GM21381 (cell line): ENCODE data around the gene CROCC.
"Not testable (repeated sequence)": the region's sequence is repeated elsewhere in the genome, so short reads cannot be mapped to it uniquely, and the experiment has no call there.

Experiments
- ATAC-seq: cut with Tn5 transposase; IDR thresholded peaks from one replicate; pipeline ENCODE4 v1.9.1; 2021; ENCODE audit warnings: mild to moderate bottlenecking, moderate library complexity; ENCODE audit not compliant: unreplicated experiment

CROCC gene, protein sequence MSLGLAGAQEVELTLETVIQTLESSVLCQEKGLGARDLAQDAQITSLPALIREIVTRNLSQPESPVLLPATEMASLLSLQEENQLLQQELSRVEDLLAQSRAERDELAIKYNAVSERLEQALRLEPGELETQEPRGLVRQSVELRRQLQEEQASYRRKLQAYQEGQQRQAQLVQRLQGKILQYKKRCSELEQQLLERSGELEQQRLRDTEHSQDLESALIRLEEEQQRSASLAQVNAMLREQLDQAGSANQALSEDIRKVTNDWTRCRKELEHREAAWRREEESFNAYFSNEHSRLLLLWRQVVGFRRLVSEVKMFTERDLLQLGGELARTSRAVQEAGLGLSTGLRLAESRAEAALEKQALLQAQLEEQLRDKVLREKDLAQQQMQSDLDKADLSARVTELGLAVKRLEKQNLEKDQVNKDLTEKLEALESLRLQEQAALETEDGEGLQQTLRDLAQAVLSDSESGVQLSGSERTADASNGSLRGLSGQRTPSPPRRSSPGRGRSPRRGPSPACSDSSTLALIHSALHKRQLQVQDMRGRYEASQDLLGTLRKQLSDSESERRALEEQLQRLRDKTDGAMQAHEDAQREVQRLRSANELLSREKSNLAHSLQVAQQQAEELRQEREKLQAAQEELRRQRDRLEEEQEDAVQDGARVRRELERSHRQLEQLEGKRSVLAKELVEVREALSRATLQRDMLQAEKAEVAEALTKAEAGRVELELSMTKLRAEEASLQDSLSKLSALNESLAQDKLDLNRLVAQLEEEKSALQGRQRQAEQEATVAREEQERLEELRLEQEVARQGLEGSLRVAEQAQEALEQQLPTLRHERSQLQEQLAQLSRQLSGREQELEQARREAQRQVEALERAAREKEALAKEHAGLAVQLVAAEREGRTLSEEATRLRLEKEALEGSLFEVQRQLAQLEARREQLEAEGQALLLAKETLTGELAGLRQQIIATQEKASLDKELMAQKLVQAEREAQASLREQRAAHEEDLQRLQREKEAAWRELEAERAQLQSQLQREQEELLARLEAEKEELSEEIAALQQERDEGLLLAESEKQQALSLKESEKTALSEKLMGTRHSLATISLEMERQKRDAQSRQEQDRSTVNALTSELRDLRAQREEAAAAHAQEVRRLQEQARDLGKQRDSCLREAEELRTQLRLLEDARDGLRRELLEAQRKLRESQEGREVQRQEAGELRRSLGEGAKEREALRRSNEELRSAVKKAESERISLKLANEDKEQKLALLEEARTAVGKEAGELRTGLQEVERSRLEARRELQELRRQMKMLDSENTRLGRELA (N-terminal part only)

GRCh38 chr1:16921391-16922185 is at the start of gene CROCC:
CROCC (plus strand) TSS chr1:16921931; CDS start chr1:16922019, 88 bp downstream.
- ATAC-seq, result no peak

- not testable (repeated sequence) for ATAC-seq
Observed at GRCh38 chr1:16872152-16873075, 49.3 kb upstream of the CROCC start.

DNA sequence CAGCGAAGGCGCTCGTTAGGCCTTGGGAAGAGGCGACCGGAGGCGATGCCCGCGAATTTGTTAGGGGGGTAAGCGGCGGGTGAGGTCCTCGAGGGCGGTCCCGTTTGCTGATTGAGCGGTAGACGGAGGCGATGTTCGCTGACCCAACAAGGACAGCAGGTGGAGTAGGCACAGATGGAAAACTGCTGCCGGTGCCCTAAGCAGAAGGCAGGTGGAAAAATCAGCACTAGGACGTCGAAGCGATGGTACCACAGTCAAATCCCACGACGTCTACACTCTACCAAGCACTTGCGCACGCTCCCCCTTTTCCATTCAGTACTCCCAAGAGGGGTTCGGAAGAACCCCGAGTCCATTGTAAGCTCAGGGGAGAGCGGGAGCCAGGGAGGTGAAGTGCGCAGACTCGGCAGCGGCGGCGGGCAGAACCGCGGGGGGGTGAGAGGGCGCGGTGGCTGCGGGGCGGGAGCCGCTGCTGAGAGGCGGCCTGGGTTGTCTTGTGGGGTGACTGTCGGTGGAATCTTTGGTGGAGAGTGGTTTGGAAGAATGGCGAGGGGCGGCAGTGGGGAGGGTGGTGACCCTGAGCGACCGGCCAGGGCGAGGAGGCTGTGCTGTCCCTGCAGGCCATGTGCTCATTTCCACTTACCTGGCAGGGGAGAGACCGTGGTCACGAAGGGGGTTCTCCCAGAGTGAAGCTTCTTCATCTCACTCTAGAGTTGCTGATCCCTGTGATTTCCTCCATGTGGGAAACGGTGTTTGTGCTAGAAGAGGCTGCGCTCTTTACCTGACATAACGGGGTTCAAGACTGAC is 48.5 kb upstream of the CROCC start:
- not testable (repeated sequence) for ATAC-seq

GRCh38 chr1:16874968-16875765 is 46.6 kb upstream of the CROCC start:
- ATAC-seq, result not testable (repeated sequence)

- ATAC-seq, result not testable (repeated sequence)
Observed at GRCh38 chr1:16881742-16882141, 40.0 kb upstream of the CROCC start.

- no peak for ATAC-seq
Observed at GRCh38 chr1:16882986-16883385, 38.7 kb upstream of the CROCC start.

- ATAC-seq, result not testable (repeated sequence)
Observed at GRCh38 chr1:16884487-16884886, 37.2 kb upstream of the CROCC start.

DNA sequence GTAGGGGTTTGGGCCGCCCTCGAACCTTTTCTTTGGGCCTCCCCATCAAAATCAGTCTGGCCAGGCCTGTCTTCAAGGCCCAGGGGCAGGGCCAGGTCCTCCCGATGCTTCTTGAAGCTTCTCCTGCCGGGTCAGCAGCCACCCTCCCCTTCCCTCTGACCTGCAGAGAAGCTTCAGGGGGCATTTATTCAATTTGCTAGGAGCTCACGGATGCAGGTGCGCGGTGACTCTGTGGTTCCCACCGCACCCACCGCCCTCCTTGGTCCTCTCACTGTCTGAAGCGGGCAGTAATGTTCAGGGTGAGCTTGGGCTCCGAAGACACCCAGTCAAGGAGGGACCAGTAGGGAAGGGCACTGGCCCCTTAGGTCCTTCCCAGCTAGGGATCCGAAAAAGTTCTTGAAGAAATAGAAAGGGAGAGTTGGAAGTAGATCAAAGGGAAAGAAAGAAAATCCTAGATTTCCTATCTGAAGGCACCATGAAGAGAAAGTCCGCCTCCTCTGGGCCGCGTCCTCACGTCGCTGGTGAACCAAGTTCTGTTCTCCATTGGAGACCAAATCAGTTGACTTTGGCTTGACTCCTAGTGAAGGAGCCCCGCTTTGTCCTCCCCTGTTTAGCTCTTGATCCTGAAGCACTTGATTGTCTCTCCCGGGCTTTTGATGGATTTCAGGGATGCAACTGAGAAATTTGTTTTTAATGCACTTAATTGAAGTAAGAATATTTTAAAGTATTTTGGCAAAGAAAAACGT is 34.7 kb upstream of the CROCC start:
- no peak for ATAC-seq

DNA sequence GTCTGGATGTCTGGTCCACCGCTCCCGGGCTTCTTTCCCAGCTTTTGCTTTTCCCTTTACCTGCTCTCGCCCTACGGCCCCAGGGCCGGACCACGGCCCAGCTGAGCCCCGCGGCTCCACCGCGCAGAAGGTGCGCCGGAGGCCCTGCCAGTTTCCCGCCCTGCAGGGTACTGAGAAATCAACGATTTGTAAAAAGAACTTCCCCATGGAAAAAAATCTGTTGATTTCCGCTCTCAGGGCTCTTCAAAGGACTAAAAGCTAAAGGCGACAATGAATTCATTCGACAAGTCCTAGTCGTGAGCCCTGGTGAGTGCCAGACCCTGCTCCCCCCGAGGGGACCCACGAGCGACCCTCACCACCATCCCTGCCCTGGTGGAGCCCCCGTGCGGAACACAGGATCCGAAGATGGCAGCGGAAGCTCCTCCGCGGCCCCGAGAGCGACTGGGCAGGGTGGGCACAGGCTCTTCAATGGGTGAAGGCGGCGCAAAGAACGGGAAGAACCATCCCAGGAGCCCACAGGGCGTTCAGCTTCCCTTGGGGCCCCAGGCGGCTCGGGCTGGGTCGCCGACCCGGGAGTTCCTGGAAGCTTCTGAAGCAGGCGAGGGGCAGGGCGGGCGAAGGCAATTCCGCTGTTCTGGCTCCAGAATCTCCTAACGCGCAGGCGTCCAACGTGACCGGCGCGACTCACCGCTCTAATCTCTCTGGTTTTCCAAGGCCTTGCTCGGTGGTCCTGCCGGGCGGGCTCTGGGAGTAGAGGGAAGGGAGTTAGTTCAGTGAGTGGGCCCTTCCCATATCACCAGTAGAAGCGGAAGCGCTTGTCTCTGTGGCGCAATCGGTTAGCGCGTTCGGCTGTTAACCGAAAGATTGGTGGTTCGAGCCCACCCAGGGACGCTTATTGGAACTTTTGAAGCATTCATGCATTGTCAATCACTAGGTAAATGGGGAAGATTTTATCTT is 32.6 kb upstream of the CROCC start:
- ATAC-seq, result no peak

DNA sequence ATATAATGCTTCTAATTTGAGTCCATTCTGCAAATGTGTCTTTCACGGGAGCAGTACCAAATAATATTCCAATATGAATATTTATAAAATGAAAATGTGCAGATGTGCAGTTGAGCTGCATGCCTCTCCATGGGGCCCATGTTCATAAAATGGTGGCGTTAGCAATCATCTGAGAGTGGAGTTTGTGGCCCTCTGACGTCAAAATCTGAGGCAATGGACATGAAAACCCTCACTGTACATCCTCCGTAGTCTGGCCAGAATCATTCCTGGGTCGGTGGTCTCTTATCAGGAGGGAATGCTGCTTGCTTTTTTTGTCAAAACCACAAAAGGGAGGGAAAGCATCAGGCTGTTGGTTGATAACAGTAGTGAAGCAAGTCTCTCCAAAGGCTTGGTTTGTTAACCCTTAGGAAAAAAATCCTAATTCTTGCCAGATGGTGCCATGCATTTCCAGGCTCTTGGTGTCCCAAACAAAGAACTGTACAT is 31.2 kb upstream of the CROCC start:
- ATAC-seq, result not testable (repeated sequence)

- not testable (repeated sequence) for ATAC-seq
Observed at GRCh38 chr1:16891057-16891456, 30.7 kb upstream of the CROCC start.

DNA sequence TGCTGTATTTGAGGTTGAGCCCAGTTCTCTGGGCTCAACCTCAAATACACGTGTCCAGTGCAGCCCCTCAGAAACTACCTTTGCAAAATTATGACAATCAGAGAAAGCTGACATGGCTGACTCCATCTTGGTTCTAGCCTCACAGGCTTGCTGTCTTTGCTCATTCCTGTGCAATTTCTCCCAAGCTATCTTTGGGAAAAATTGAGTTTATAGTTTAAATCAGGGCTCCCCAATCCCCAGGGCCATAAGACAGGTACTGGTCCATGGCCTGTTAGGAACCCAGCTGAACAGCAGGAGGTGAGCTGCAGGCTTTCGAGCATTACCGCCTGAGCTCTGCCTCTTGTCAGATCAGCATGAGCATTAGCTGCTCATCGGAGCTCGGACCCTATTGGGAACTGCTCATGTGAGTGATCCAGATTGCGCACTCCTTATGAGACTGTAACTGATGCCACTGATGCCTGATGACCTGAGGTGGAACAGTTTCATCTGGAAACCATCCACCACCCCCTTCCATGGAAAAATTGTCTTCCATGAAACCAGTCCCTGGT is 28.7 kb upstream of the CROCC start:
- not testable (repeated sequence) for ATAC-seq

DNA sequence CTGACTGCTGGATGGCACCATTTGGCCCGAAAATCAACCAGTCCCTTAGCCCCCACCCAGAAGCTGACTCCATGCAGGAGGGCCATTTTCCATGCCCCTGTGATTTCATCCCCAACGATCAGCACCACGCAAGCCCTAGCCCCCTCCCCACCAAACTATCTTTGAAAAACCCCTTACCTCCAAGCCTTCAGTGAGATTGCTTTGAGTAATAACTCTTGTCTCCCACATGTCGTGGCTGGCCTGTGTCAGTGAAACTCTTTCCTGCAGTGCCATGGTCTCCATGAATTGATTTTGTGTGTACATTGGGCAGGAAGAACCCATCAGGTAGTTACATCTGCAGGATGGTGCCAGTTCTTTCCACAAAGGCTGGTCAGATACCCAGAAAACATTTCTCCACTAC is 27.9 kb upstream of the CROCC start:
- not testable (repeated sequence) for ATAC-seq

DNA sequence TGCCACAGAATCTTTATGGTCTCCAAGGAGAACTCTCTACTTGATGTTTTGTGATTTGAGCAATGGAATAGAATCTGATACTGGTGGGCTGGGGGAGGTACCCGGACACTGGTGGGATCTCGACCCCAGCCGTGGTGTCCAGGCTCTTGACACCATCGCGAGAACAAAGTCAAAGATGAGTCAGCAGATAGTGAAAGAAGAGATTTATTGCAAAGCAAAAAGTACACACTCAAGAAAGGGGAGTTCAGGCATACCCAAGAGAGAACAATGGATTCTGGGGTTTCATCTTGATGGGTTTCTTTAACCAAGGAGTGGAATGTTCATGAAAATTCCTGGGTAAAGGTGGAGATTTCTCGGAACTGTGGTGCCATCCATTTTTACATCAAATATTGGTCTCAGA is 27.4 kb upstream of the CROCC start:
- ATAC-seq, result not testable (repeated sequence)

DNA sequence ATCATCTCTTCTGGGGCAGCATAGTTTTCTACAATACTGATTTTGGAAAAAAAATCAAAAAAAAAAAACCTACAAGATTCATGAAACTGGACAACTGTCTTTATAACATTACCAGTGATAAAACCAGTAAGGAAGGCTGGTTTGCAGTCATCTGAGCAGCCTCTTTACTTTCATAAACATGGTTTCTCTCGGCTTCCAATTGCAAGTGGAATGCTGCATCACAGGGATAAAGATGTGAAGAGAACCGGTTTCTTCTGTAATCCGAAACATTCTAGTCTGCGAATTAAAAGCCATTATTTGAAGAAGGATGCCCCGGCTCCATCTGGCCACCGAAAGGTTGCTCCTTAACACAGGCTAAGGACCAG is 26.5 kb upstream of the CROCC start:
- ATAC-seq, result not testable (repeated sequence)
